GM13977 (cell line): ENCODE results near the gene OVCH2.
"Not testable (repeated sequence)": the region's sequence is repeated elsewhere in the genome, so short reads cannot be mapped to it uniquely, and the experiment has no call there.

Source experiments
- DNase-seq: peaks from one replicate; pipeline ENCODE4 v3.0.0; 2012; ENCODE audit warnings: low spot score
- in situ Hi-C: fragments of 300-500 bp; cut with MboI; formaldehyde crosslinking; loops from one replicate; pipeline ENCODE4 v1.12.0; 2022; ENCODE audit warnings: low sequenced_read_pairs, low pct_unique_long_range_greater_than_20kb, mixed read lengths, inconsistent platforms; ENCODE audit not compliant: unreplicated experiment
- TF ChIP-seq, protein P1 (sequence below): IDR thresholded peaks from 2 replicates; pipeline ENCODE4 v1.5.1; 2012; ENCODE audit warnings: mild to moderate bottlenecking, control low read depth; ENCODE audit not compliant: insufficient read depth; ENCODE audit errors: extremely low read depth, missing control alignments

The OVCH2 gene, protein sequence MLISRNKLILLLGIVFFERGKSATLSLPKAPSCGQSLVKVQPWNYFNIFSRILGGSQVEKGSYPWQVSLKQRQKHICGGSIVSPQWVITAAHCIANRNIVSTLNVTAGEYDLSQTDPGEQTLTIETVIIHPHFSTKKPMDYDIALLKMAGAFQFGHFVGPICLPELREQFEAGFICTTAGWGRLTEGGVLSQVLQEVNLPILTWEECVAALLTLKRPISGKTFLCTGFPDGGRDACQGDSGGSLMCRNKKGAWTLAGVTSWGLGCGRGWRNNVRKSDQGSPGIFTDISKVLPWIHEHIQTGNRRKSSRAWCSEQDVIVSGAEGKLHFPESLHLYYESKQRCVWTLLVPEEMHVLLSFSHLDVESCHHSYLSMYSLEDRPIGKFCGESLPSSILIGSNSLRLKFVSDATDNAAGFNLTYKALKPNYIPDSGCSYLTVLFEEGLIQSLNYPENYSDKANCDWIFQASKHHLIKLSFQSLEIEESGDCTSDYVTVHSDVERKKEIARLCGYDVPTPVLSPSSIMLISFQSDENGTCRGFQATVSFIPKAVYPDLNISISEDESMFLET

GRCh38 chr11:7706377-7706776 is at the start of gene OVCH2:
Gene OVCH2, minus strand, starts transcription at chr11:7706477. Its CDS starts 83 bp downstream, at chr11:7706394.
- TF ChIP-seq, protein P1, sequence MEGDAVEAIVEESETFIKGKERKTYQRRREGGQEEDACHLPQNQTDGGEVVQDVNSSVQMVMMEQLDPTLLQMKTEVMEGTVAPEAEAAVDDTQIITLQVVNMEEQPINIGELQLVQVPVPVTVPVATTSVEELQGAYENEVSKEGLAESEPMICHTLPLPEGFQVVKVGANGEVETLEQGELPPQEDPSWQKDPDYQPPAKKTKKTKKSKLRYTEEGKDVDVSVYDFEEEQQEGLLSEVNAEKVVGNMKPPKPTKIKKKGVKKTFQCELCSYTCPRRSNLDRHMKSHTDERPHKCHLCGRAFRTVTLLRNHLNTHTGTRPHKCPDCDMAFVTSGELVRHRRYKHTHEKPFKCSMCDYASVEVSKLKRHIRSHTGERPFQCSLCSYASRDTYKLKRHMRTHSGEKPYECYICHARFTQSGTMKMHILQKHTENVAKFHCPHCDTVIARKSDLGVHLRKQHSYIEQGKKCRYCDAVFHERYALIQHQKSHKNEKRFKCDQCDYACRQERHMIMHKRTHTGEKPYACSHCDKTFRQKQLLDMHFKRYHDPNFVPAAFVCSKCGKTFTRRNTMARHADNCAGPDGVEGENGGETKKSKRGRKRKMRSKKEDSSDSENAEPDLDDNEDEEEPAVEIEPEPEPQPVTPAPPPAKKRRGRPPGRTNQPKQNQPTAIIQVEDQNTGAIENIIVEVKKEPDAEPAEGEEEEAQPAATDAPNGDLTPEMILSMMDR: no peak
- DNase-seq: no peak
- in situ Hi-C loops: no loop called here

- DNase-seq: no peak
- in situ Hi-C loops: no loop called here
- TF ChIP-seq, protein P1: no peak
Measured at GRCh38 chr11:7749456-7749855, 43.2 kb upstream of the OVCH2 start.

DNA sequence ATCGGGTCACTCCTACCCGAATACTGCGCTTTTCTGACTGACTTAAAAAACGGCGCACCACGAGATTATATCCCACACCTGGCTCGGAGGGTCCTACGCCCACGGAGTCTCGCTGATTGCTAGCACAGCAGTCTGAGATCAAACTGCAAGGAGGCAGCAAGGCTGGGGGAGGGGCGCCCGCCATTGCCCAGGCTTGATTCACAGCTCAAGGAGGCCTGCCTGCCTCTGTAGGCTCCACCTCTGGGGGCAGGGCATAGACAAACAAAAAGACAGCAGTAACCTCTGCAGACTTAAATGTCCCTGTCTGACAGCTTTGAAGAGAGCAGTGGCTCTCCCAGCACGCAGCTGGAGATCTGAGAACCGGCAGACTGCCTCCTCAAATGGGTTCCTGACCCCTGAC is 28.5 kb upstream of the OVCH2 start:
- DNase-seq, in situ Hi-C loops: not testable (repeated sequence)

- no peak for DNase-seq
- TF ChIP-seq, protein P1: no peak
Measured at GRCh38 chr11:7714786-7715185, 8.5 kb upstream of the OVCH2 start.

GRCh38 chr11:7703740-7704139 is 2.5 kb downstream of the OVCH2 start:
- no peak for DNase-seq
- in situ Hi-C loops: no loop called here
- TF ChIP-seq, protein P1: no peak

More at GRCh38 chr11:7714786-7715185, 8.5 kb upstream of the OVCH2 start:
- in situ Hi-C loops: no loop called here

GRCh38 chr11:7696424-7696823 is 9.9 kb downstream of the OVCH2 start:
- TF ChIP-seq, protein P1: no peak
- DNase-seq: no peak
- in situ Hi-C loops: loop anchor here (10.0 kb wide), 1 partner anchor 602 kb away; no protein-coding TSS in a partner anchor

GRCh38 chr11:7694235-7694634 is 12.0 kb downstream of the OVCH2 start:
- in situ Hi-C loops: loop anchor here (10.0 kb wide), 1 partner anchor 599 kb away; no protein-coding TSS in a partner anchor
- DNase-seq: no peak
- TF ChIP-seq, protein P1: no peak
